Body of pancreas (tissue), 4 donors: ENCODE results near the gene CYBB. TPM values are rescaled to one million over a fixed set of nuclear protein-coding genes. Genes with fewer than 3 reads are reported as not detected.

Source experiments
- ATAC-seq: fragments of 150-250 bp; one replicate; pipeline ENCODE4 v1.9.1; 2016
- DNase-seq, 4 donors: peaks; one replicate each; pipeline ENCODE4 v3.0.0-alpha.2; 2019
- H3K27ac ChIP-seq, 4 donors: fragments of 200-600 bp; sonication (generic); 1 replicate in 3 of 4; 2 replicates in 1 of 4; pipeline versions ENCODE4 v1.5.1 to v1.6.1; 2016 to 2019; ENCODE audit warnings: mild to moderate bottlenecking in 1 of 4, mixed read lengths in 1 of 4, moderate library complexity in 1 of 4
- H3K27me3 ChIP-seq, 2 donors: fragments of 200-600 bp; sonication (generic); one replicate each; pipeline ENCODE4 v1.6.0; 2016; ENCODE audit warnings: mild to moderate bottlenecking in 1 of 2
- H3K36me3 ChIP-seq, 2 donors: fragments of 200-600 bp; sonication (generic); replicated peaks in 1 of 2; 2 replicates each; pipeline ENCODE4 v1.5.1; 2016; ENCODE audit warnings: low read depth in 2 of 2; ENCODE audit not compliant: insufficient read depth in 1 of 2
- H3K4me1 ChIP-seq: fragments of 200-600 bp; sonication (generic); one replicate; pipeline ENCODE4 v1.6.0; 2016
- H3K4me3 ChIP-seq, 2 donors: fragments of 200-600 bp; sonication (generic); 1 replicate in 1 of 2; 2 replicates in 1 of 2; pipeline ENCODE4 v1.5.1; 2016 to 2019
- H3K9me3 ChIP-seq, 3 donors: fragments of 200-600 bp; sonication (generic); 1 replicate in 2 of 3; 2 replicates in 1 of 3; pipeline ENCODE4 v1.5.1; 2016
- POLR2A ChIP-seq, 3 donors: fragments of 450-650 bp; IDR thresholded peaks; one replicate each; pipeline ENCODE4 v1.6.1; 2016; ENCODE audit warnings: antibody characterized with exemption in 3 of 3, mild to moderate bottlenecking in 2 of 3
- WGBS, 2 donors: methylation state at CpG; one replicate each; pipeline ENCODE4 v1.1.5; 2017; 5-methylcytosine and 5-hydroxymethylcytosine counted together
- intact Hi-C: fragments of 100-400 bp; cut with DNase I; formaldehyde crosslinking; loops from one replicate; pipeline ENCODE4 v1.15.1; 2023
- total RNA-seq, 2 donors: library from RNA; depleted of rRNA; stranded (reverse); fragments of >200 nt; gene quantifications; one replicate each; pipeline ENCODE4 v1.1.0, GENCODE V29; 2016
- TF ChIP-seq, protein P1 (sequence below), 7 experiments: fragments of 450-650 bp in 4 of 7; fragments of 200-600 bp in 3 of 7; sonication (generic) in 3 of 7; IDR thresholded peaks; one replicate each; pipeline ENCODE4 v1.5.1; 2016 to 2019; ENCODE audit warnings: antibody characterized with exemption in 7 of 7

The CYBB gene
- total RNA-seq, 2 donors from 2014 or later: 3.6 to 11.2 TPM

DNA sequence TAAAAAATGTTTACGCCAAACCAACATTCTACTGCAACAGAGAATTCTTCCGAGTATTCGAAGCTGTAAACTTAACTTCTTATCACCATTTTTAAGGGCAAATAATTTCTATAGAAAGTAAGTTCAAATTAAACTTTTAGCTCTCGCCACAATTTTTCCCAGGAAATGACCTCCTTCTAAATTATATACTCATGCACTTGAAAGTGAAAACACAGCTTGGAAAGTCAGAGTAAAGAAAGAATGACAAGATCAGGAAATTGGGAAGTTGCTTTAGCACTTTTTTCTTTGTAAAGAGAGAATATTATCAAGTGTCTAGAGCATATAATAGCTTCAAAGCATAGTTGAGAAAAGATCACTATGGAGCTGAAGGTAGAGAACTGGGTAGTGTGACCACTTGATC lies 1.2 kb downstream of the CYBB start:
- WGBS, 2 donors: 85 to 94% methylated on average over 4 of the region's 4 CpGs
- Histone ChIP-seq H3K4me3 (no peak overlapping the region), H3K27me3 (no peaks in the 10 kb centered on the region), H3K9me3 (no peaks in the 10 kb centered on the region), H3K27ac (no peak overlapping the region), H3K36me3 (no peaks in the 10 kb centered on the region), H3K4me1 (no peaks in the 10 kb centered on the region)
- intact Hi-C loops: no loop called here
- TF ChIP-seq POLR2A (IDR thresholded peaks at IDR 0.05): no peak
- TF ChIP-seq, protein P1, sequence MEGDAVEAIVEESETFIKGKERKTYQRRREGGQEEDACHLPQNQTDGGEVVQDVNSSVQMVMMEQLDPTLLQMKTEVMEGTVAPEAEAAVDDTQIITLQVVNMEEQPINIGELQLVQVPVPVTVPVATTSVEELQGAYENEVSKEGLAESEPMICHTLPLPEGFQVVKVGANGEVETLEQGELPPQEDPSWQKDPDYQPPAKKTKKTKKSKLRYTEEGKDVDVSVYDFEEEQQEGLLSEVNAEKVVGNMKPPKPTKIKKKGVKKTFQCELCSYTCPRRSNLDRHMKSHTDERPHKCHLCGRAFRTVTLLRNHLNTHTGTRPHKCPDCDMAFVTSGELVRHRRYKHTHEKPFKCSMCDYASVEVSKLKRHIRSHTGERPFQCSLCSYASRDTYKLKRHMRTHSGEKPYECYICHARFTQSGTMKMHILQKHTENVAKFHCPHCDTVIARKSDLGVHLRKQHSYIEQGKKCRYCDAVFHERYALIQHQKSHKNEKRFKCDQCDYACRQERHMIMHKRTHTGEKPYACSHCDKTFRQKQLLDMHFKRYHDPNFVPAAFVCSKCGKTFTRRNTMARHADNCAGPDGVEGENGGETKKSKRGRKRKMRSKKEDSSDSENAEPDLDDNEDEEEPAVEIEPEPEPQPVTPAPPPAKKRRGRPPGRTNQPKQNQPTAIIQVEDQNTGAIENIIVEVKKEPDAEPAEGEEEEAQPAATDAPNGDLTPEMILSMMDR (IDR thresholded peaks at IDR 0.05): no peak
- no peak for ATAC-seq
- DNase-seq: no peak

DNA sequence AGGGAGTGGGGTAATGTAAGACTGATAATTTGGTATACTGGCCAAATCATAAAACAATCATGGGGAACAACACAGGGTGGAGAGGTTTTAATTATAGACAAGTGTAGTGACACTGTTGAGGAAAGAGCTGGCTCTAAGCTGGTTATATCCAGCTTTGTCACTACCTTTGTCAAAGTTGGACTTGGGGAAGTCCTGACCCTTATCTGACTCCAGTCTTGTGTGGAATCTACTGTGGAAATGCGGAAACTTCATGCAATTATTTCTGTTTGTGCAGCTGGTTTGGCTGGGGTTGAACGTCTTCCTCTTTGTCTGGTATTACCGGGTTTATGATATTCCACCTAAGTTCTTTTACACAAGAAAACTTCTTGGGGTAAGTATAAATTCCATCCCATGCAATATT lies 2.0 kb downstream of the CYBB start:
- no peaks in the 10 kb centered on the region for H3K4me1 ChIP-seq
- intact Hi-C loops: no loop called here
- no peaks in the 10 kb centered on the region for H3K36me3 ChIP-seq
- no peaks in the 10 kb centered on the region for H3K27me3 ChIP-seq
- 83 to 88% methylated on average over 3 of the region's 3 CpGs for WGBS, 2 donors
- no peaks in the 10 kb centered on the region for H3K9me3 ChIP-seq
- TF ChIP-seq, protein P1 (IDR thresholded peaks at IDR 0.05): no peak
- no peak for TF ChIP-seq POLR2A (IDR thresholded peaks at IDR 0.05)
- DNase-seq: no peak
- H3K4me3 ChIP-seq: no peak overlapping the region
- no peak for ATAC-seq
- H3K27ac ChIP-seq: no peak overlapping the region

DNA sequence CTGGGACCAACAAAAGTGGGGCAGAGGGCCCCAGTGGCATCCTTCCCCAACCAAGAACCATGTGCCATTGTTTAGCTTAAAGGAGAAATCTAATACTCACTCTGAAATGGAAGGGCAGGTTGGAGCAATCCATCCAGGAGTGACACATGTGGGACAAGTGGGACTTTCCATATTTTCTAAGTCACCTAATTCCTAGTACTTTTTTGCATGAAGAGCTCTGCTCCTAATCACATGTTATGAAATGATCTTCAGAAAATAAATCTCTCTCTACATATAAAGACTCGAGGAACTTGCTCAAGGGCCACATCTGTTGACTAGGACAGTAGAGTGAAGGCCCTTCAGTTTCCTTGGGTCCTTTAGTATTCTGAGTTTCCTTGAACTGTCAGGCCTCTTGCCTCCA lies 2.5 kb downstream of the CYBB start:
- H3K27ac ChIP-seq: no peak overlapping the region
- 38 to 89% methylated on average over 1 of the region's 1 CpG for WGBS, 2 donors
- H3K4me3 ChIP-seq: no peak overlapping the region
- TF ChIP-seq, protein P1 (IDR thresholded peaks at IDR 0.05): no peak
- no peak for TF ChIP-seq POLR2A (IDR thresholded peaks at IDR 0.05)
- H3K27me3 ChIP-seq: no peaks in the 10 kb centered on the region
- ATAC-seq (no peak), DNase-seq (no peak)
- no peaks in the 10 kb centered on the region for H3K9me3 ChIP-seq
- no peaks in the 10 kb centered on the region for H3K4me1 ChIP-seq
- no peaks in the 10 kb centered on the region for H3K36me3 ChIP-seq
- intact Hi-C loops: no loop called here

DNA sequence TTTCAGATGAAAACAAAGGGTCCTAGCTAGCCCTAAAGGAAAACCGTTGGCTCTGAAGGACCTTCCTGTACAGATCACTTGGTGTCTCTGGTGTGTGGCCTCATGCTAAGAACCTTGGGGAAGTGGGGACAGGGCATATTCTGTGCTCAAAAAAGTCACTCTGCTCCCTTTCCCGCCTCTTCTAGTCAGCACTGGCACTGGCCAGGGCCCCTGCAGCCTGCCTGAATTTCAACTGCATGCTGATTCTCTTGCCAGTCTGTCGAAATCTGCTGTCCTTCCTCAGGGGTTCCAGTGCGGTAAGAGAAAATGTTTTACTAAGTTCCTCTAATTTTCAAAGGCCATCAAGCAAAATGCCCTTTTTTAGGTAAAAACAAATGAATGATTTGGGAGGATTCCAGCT lies 3.4 kb downstream of the CYBB start:
- Histone ChIP-seq H3K27ac (no peak overlapping the region), H3K4me1 (no peaks in the 10 kb centered on the region), H3K9me3 (no peaks in the 10 kb centered on the region), H3K27me3 (no peaks in the 10 kb centered on the region), H3K36me3 (no peaks in the 10 kb centered on the region), H3K4me3 (no peak overlapping the region)
- DNase-seq (peak in 1 of 4 donors; percentile 20), ATAC-seq (no peak)
- TF ChIP-seq, protein P1 (IDR thresholded peaks at IDR 0.05): no peak
- TF ChIP-seq POLR2A (IDR thresholded peaks at IDR 0.05): no peak
- intact Hi-C loops: no loop called here
- 78 to 97% methylated on average over 3 to 4 of the region's 4 CpGs for WGBS, 2 donors

DNA sequence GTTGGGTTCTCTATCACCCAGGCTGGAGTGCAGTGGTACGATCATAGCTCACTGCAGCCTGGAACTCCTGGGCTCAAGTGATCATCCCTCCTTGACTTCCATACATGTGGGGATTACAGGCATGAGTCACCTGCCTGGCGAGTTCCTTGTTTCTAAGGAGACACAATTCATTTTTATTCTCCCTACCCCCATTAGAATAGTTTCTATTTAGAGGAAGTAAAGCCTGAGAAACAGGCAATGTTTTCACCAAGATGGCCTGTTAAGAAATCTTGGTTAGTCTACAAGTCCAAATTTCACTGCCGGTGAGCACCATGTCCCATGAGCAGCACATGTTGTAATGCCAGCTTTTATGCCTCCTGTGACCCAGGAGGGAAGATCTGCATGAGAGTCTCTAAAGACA lies 5.7 kb downstream of the CYBB start:
- Histone ChIP-seq H3K9me3 (no peaks in the 10 kb centered on the region), H3K27ac (no peak overlapping the region), H3K4me1 (no peaks in the 10 kb centered on the region), H3K36me3 (no peaks in the 10 kb centered on the region), H3K4me3 (no peak overlapping the region), H3K27me3 (peaks cover 0 to 3% of the 10 kb centered on the region in 2 donors)
- 73 to 91% methylated on average over 2 to 3 of the region's 3 CpGs for WGBS, 2 donors
- ATAC-seq: no peak
- no peak for TF ChIP-seq POLR2A (IDR thresholded peaks at IDR 0.05)
- peak in 1 of 4 donors; percentile 3 for DNase-seq
- intact Hi-C loops: no loop called here
